Measurements from ENCODE around the gene EVC. TPM values are rescaled to one million over a fixed set of nuclear protein-coding genes. Genes with fewer than 3 reads are reported as not detected.
"Not testable (repeated sequence)": the region's sequence is repeated elsewhere in the genome, so short reads cannot be mapped to it uniquely, and the experiment has no call there.

The EVC gene
- polyA plus RNA-seq, 3 donors, result 4.0 to 6.2 (median 4.0) TPM

GRCh38 chr4:5720980-5721379, 10.0 kb downstream of the EVC start:
- 68 to 93% (median 79%) methylated on average over 3 of the region's 3 CpGs for WGBS, 3 donors
- no peak overlapping the region for H3K27ac ChIP-seq (ENCODE audit: low read depth, low read length)

- H3K27ac ChIP-seq (ENCODE audit: low read depth, low read length), result no peak overlapping the region
- 69 to 87% (median 83%) methylated on average over 5 of the region's 5 CpGs for WGBS, 3 donors
Measured at GRCh38 chr4:5721923-5722322, 10.9 kb downstream of the EVC start.

- H3K27ac ChIP-seq (ENCODE audit: low read depth, low read length), result no peak overlapping the region
- WGBS, 3 donors, result 53 to 69% (median 61%) methylated on average over 4 of the region's 4 CpGs
Measured at GRCh38 chr4:5722328-5722727, 11.3 kb downstream of the EVC start.

DNA sequence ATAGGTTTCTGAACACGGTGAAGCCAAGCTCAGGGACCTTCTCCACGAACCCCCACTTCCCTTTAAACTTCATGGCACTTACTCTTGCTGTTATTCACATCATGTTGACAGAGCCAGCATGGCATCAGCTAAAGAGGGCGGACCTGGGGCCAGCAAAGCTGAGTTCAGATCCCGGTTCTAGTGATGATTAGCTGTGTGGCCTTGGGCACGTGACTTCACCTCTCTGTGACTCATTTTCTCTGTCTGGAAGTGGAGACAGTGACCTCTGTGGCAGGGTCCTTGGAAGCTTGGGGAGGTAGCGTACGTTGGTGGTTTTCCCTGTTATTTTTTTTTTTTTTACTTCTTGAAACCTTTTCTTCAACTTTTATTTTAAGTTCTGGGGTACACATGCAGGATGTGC, 13.4 kb downstream of the EVC start:
- no peak overlapping the region for H3K27ac ChIP-seq (ENCODE audit: low read depth, low read length)
- WGBS, 3 donors, result 89 to 96% (median 92%) methylated on average over 7 of the region's 7 CpGs

DNA sequence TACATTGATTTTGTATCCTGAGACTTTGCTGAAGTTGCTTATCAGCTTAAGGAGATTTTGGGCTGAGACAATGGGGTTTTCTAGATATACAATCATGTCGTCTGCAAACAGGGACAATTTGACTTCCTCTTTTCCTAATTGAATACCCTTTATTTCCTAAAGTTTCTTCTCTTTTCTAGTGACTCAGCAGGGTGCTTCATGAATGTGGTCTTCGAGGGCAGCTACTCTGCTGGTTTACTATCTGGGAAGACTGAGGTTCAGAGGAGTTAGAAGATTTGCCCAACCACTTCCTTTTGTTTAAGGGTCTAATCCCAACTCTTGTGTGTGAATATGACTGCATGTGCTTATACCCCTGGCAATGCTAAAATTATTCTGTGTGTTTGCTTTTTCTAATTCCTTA, 17.4 kb downstream of the EVC start:
- H3K27ac ChIP-seq (ENCODE audit: low read depth, low read length), result not testable (repeated sequence)
- WGBS, 3 donors, result 45 to 84% (median 52%) methylated on average over 2 of the region's 2 CpGs

GRCh38 chr4:5730436-5730835, 19.4 kb downstream of the EVC start:
- 86 to 91% (median 87%) methylated on average over 10 of the region's 10 CpGs for WGBS, 3 donors
- no peak overlapping the region for H3K27ac ChIP-seq (ENCODE audit: low read depth, low read length)

DNA sequence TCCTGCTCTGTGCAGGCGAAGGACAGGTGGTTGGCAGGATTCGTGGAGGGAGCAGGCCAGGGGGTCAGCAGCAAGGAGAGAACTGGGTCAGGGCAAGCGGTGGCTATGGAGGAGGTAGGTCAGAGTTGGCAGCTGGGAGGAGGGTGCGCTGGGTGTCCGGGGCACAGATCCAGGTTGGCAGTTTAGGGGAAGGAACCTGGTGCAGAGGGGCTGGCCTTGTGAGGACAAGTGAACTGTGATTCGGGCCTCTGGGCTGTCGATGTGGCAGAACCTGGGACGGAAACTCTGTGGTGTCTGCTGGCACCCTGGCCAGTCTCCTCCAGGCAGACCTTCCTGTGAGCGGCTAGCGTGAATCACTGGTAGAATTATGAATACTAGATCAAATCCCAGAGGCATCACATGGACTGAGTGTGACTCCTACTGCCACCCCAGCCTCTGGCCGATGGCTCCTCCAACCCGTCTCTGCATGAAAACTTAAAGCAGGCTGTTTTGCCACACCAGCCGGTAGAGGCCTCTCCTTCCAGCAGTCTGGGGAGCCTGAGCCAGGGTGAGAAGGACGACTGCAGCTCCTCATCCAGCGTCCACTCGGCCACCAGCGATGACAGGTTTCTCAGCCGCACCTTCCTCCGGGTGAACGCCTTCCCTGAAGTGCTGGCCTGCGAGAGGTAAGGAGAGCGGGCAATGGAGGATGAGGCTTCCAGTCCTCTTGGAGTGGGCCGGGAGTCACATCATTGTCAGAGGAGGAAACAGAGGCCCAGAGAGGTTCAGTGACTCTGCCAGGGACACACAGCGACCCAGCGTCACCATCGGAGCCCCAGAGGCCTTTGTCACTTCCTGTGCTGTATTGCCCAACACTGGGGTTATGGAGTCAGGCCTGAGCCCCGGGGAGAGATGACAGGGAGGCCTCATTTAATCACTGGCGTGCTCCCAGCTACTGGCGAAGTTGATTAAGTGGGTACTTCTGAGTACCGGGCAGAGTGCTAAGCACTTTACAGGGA, 20.3 kb downstream of the EVC start:
- 83 to 90% (median 86%) methylated on average over 30 of the region's 30 CpGs for whole genome bisulfite sequencing, 3 donors

DNA sequence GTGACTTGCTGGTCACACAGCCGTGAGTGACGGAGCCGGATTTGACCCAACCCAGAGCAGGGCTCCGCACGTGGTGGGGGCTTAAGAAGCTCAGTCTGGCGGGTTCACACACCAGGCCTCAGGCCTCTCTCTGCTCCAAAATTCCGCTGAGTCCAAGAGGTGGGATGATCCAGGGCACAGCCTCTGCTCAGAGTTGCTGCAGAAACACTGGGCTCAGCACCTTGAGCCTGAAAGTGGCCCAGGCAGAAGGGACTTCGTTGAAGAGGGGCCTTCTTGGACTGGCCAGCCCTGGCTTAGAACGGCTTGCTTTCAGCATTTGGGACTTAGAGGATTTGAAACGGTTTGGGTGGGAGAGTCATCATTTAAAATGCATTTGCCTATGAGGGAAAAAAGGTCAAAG, 21.2 kb downstream of the EVC start:
- 88 to 95% (median 90%) methylated on average over 10 of the region's 10 CpGs for WGBS, 3 donors
- H3K27ac ChIP-seq (ENCODE audit: low read depth, low read length), result no peak overlapping the region

More for the DNA sequence above, 20.3 kb downstream of the EVC start:
- no peak overlapping the region for H3K27ac ChIP-seq (ENCODE audit: low read depth, low read length)

- no peak overlapping the region for H3K27ac ChIP-seq (ENCODE audit: low read depth, low read length)
- 63 to 83% (median 67%) methylated on average over 5 of the region's 5 CpGs for WGBS, 3 donors
Measured at GRCh38 chr4:5734853-5735252, 23.9 kb downstream of the EVC start.

DNA sequence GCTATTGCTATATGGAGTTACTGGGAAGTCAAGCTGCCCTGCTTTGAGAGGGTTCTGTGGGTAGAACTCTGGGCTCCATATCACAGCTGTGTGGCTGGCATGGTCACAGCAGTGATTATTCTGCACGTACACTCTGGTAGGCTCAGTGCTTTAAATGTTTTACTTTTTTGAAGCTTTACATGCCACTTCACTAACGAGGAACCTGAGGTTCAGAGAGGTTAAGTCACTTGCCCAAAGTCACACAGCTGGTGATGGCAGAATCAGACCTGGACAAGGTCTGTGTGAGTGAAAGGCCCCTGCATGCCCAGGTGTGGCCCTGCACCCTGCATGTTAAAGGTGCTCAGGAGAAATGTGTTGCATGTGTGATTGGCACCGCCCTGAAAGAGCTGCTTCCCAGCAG, 24.5 kb downstream of the EVC start:
- WGBS, 3 donors, result 83 to 93% (median 84%) methylated on average over 3 of the region's 3 CpGs
- H3K27ac ChIP-seq (ENCODE audit: low read depth, low read length), result no peak overlapping the region

DNA sequence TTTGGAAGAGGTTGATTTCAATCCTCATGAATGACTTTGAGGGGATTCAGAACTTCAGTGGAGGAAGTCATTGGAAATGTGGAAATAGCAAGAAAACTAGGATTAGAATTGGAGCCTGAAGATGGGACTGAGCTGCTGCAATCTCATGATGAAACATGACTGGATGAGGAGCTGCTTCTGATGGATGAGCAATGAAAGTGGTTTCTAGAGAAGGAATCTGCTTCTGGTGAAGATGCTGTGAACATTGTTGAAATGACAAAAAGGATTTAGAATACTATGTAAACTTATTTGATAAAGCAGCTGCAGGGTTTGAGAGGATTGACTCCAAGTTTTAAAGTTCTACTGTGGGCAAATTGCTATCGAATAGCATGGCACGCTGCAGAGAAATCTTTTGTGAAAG, 27.1 kb downstream of the EVC start:
- WGBS, 3 donors, result 96 to 98% (median 97%) methylated on average over 2 of the region's 2 CpGs
- no peak overlapping the region for H3K27ac ChIP-seq (ENCODE audit: low read depth, low read length)

DNA sequence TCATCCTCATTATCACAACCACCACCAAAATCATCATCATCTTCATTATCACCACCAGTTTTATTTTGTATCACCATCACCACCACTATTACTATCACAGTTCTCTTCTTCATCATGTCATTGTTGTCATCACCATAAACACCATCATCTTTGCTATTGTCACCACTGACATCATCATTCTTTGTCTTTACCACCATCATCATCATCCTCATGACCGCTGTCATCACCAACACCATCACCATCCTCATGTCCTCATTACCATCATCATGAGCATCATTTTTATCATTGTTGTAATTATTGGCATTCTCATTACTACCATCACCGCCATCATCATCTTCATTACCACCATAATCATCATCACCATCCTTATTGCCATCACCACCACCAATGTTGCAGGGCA, 31.4 kb downstream of the EVC start:
- 91 to 94% (median 94%) methylated on average over 2 of the region's 2 CpGs for WGBS, 3 donors
- no peak overlapping the region for H3K27ac ChIP-seq (ENCODE audit: low read depth, low read length)

- no peak overlapping the region for H3K27ac ChIP-seq (ENCODE audit: low read depth, low read length)
- 83 to 97% (median 90%) methylated on average over 2 of the region's 2 CpGs for WGBS, 3 donors
Measured at GRCh38 chr4:5742968-5743367, 32.0 kb downstream of the EVC start.

GRCh38 chr4:5746250-5746649, 35.2 kb downstream of the EVC start:
- 88 to 95% (median 94%) methylated on average over 5 of the region's 5 CpGs for WGBS, 3 donors
- no peak overlapping the region for H3K27ac ChIP-seq (ENCODE audit: low read depth, low read length)

GRCh38 chr4:5746829-5747737, 36.1 kb downstream of the EVC start:
- WGBS, 3 donors, result 69 to 77% (median 73%) methylated on average over 12 of the region's 12 CpGs
- no peak overlapping the region for H3K27ac ChIP-seq (ENCODE audit: low read depth, low read length)

- H3K27ac ChIP-seq (ENCODE audit: low read depth, low read length), result no peak overlapping the region
- 55 to 71% (median 71%) methylated on average over 11 of the region's 11 CpGs for WGBS, 3 donors
Measured at GRCh38 chr4:5747738-5748375, 36.9 kb downstream of the EVC start.

DNA sequence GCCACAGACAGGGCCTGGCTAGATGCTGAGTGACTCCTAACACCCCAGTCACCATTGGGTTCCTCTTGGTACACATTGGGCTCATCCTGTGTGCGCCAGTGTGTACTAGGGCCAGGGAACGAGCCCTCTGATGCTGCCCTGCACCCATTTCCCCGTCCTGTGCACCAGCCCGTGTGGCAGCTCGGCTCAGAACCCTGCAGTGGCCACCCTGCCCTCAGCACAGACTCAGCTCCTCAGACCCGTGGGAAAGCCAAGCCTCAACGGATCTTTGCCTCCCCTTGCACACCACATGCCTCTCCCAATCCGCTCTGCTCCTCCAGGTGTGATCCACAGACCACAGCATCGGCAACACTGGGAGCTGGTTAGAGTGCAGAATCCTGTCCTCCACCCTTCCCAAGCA, 38.6 kb downstream of the EVC start:
- 87 to 96% (median 89%) methylated on average over 9 of the region's 9 CpGs for WGBS, 3 donors

GRCh38 chr4:5750052-5750945, 39.3 kb downstream of the EVC start:
- WGBS, 3 donors, result 92 to 95% (median 93%) methylated on average over 10 of the region's 10 CpGs
- no peak overlapping the region for H3K27ac ChIP-seq (ENCODE audit: low read depth, low read length)

More for the DNA sequence above, 38.6 kb downstream of the EVC start:
- H3K27ac ChIP-seq (ENCODE audit: low read depth, low read length), result no peak overlapping the region

Measured in adipose tissue (tissue), 3 donors.